ENCODE data around the gene TRIM45. TPM values are rescaled to one million over a fixed set of nuclear protein-coding genes. Genes with fewer than 3 reads are reported as not detected.

Gene TRIM45
- total RNA-seq, 2 donors from 2014 or later: 1.5 to 7.1 TPM

DNA sequence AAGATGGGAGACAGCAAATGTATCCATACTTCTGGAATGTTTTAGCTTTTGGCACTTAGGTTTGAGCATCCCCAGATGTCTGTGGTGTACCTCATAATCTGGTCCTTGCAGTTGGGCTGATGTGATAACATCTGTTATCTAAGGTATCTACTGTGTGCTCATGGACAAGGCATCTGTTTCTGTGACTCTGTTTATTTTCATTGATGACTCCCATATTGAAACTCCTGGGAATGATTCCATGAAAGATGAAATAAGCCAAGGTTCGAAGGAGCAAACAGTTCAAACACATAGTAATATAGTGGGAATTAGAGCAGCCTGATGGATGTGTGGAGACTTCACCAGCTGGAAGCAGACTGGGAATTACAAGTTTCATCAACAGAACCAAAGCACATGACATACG lies 20.7 kb upstream of the TRIM45 start:
- H3K4me3 ChIP-seq: no peak overlapping the region
- no peaks in the 10 kb centered on the region for H3K36me3 ChIP-seq
- H3K4me1 ChIP-seq (ENCODE audit: control insufficient read depth in 1 of 2, low read depth in 2 of 2): no peaks in the 10 kb centered on the region
- TF ChIP-seq, protein P1, sequence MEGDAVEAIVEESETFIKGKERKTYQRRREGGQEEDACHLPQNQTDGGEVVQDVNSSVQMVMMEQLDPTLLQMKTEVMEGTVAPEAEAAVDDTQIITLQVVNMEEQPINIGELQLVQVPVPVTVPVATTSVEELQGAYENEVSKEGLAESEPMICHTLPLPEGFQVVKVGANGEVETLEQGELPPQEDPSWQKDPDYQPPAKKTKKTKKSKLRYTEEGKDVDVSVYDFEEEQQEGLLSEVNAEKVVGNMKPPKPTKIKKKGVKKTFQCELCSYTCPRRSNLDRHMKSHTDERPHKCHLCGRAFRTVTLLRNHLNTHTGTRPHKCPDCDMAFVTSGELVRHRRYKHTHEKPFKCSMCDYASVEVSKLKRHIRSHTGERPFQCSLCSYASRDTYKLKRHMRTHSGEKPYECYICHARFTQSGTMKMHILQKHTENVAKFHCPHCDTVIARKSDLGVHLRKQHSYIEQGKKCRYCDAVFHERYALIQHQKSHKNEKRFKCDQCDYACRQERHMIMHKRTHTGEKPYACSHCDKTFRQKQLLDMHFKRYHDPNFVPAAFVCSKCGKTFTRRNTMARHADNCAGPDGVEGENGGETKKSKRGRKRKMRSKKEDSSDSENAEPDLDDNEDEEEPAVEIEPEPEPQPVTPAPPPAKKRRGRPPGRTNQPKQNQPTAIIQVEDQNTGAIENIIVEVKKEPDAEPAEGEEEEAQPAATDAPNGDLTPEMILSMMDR (IDR thresholded peaks at IDR 0.05): no peak
- ATAC-seq (ENCODE audit: insufficient number of reproducible peaks, low FRiP score, low read depth) (no peak), DNase-seq (ENCODE audit: low spot score) (no peak)
- H3K27me3 ChIP-seq (replicated peaks; ENCODE audit: insufficient read depth): no peaks in the 10 kb centered on the region
- H3K9me3 ChIP-seq: no peaks in the 10 kb centered on the region
- no peak overlapping the region for H3K27ac ChIP-seq

DNA sequence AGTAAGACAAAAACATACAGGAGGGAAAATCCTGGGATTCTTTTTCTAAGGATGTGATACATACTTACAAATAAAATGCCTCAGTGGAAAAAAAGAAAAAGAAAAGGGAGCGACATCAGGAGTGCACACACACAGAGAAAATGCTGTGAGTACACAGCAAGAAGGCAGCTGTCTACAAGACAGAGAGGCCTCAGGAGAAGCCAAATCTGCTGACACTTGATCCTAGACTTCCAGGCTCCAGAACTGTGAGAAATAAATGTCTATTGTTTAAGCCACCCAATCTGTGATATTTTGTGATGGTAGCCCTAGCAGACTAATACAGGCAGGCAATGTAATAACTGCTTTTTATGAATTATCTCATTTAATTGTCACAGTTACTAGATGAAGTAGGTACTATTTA lies 17.0 kb upstream of the TRIM45 start:
- ATAC-seq (ENCODE audit: insufficient number of reproducible peaks, low FRiP score, low read depth) (no peak), DNase-seq (ENCODE audit: low spot score) (no peak)
- no peaks in the 10 kb centered on the region for H3K27me3 ChIP-seq (replicated peaks; ENCODE audit: insufficient read depth)
- H3K36me3 ChIP-seq: no peaks in the 10 kb centered on the region
- no peaks in the 10 kb centered on the region for H3K9me3 ChIP-seq
- TF ChIP-seq, protein P1 (IDR thresholded peaks at IDR 0.05): no peak
- no peaks in the 10 kb centered on the region for H3K4me1 ChIP-seq (ENCODE audit: control insufficient read depth in 1 of 2, low read depth in 2 of 2)
- no peak overlapping the region for H3K4me3 ChIP-seq
- H3K27ac ChIP-seq: no peak overlapping the region

DNA sequence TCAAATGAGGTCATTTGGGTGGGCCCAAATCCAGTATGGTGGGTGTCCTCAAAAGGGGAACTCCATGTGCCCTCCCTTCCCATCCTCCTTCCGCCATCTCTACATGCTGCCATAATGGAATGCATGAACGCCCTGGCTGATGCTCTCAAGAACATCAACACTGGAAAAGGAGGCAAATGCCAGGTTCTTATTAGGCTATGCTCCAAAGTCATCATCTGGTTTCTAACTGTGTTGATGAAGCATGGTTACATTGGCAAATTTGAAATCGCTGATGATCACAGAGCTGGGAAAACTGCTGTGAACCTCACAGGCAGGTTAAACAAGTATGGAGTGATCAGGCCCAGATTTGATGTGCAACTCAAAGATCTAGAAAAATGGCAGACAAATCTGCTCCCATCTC lies 16.6 kb upstream of the TRIM45 start:
- TF ChIP-seq, protein P1 (IDR thresholded peaks at IDR 0.05): no peak
- DNase-seq (ENCODE audit: low spot score) (no peak), ATAC-seq (ENCODE audit: insufficient number of reproducible peaks, low FRiP score, low read depth) (no peak)
- Histone ChIP-seq H3K4me1 (ENCODE audit: control insufficient read depth in 1 of 2, low read depth in 2 of 2) (no peaks in the 10 kb centered on the region), H3K9me3 (no peaks in the 10 kb centered on the region), H3K36me3 (no peaks in the 10 kb centered on the region), H3K4me3 (no peak overlapping the region), H3K27ac (no peak overlapping the region), H3K27me3 (replicated peaks; ENCODE audit: insufficient read depth) (no peaks in the 10 kb centered on the region)

GRCh38 chr1:117137281-117137855 lies 15.8 kb upstream of the TRIM45 start:
- ATAC-seq (ENCODE audit: insufficient number of reproducible peaks, low FRiP score, low read depth) (no peak), DNase-seq (ENCODE audit: low spot score) (no peak)
- H3K36me3 ChIP-seq: no peaks in the 10 kb centered on the region
- H3K4me3 ChIP-seq: no peak overlapping the region
- no peaks in the 10 kb centered on the region for H3K4me1 ChIP-seq (ENCODE audit: control insufficient read depth in 1 of 2, low read depth in 2 of 2)
- TF ChIP-seq, protein P1 (IDR thresholded peaks at IDR 0.05): no peak
- no peaks in the 10 kb centered on the region for H3K27me3 ChIP-seq (replicated peaks; ENCODE audit: insufficient read depth)
- no peaks in the 10 kb centered on the region for H3K9me3 ChIP-seq
- no peak overlapping the region for H3K27ac ChIP-seq

GRCh38 chr1:117136749-117137148 lies 15.2 kb upstream of the TRIM45 start:
- H3K36me3 ChIP-seq: no peaks in the 10 kb centered on the region
- no peaks in the 10 kb centered on the region for H3K9me3 ChIP-seq
- no peak for DNase-seq (ENCODE audit: low spot score)
- ATAC-seq (ENCODE audit: insufficient number of reproducible peaks, low FRiP score, low read depth): no peak
- H3K4me3 ChIP-seq: no peak overlapping the region
- TF ChIP-seq, protein P1 (IDR thresholded peaks at IDR 0.05): no peak
- H3K4me1 ChIP-seq (ENCODE audit: control insufficient read depth in 1 of 2, low read depth in 2 of 2): no peaks in the 10 kb centered on the region
- no peak overlapping the region for H3K27ac ChIP-seq
- H3K27me3 ChIP-seq (replicated peaks; ENCODE audit: insufficient read depth): no peaks in the 10 kb centered on the region
